PC-3 (cell line): ENCODE results near the gene LIPF. TPM values are rescaled to one million over a fixed set of nuclear protein-coding genes. Genes with fewer than 3 reads are reported as not detected.

Source experiments
- ATAC-seq: fragments of 200-7000 bp; cut with Tn5 transposase; 2 replicates; pipeline ENCODE4 v1.9.1; 2020; ENCODE audit warnings: mild to moderate bottlenecking, moderate library complexity
- BruUV-seq: library from RNA; stranded (reverse); fragments of 400-500 nt; replicated peaks from 2 replicates; lab custom pipeline; 2021; lab: Mats Ljungman, UMichigan
- CTCF ChIA-PET: fragments of 300-600 bp; sonication (Branson Sonifier 250); formaldehyde crosslinking; loops from one replicate; lab custom pipeline; 2022; ENCODE audit warnings: antibody characterized with exemption; lab: Charles Lee
- POLR2A ChIA-PET: fragments of 300-600 bp; sonication (Branson Sonifier 250); formaldehyde crosslinking; loops from one replicate; lab custom pipeline; 2022; ENCODE audit warnings: antibody characterized with exemption; ENCODE audit not compliant: unreplicated experiment; lab: Charles Lee
- DNase-seq: peaks from one replicate; pipeline ENCODE4 v3.0.0-alpha.2; 2015
- H2AFZ ChIP-seq: fragments of 300-600 bp; sonication (generic); 2 replicates; pipeline ENCODE4 v1.6.0; 2016; ENCODE audit warnings: antibody characterized with exemption, low read length
- H3F3A ChIP-seq: fragments of 300-600 bp; sonication (generic); one replicate; pipeline ENCODE4 v1.6.0; 2017; ENCODE audit warnings: antibody characterized with exemption, low read length, control low read depth, mild to moderate bottlenecking; ENCODE audit not compliant: unreplicated experiment
- H3K27ac ChIP-seq: fragments of 300-600 bp; sonication (generic); 2 replicates; pipeline ENCODE4 v1.5.1; 2016; ENCODE audit warnings: mild to moderate bottlenecking, low read length
- H3K27me3 ChIP-seq: fragments of 300-600 bp; sonication (generic); 2 replicates; pipeline ENCODE4 v1.6.1; 2016; ENCODE audit warnings: low read length, mixed read lengths
- H3K36me3 ChIP-seq: fragments of 300-600 bp; sonication (generic); 2 replicates; pipeline ENCODE4 v1.6.1; 2016; ENCODE audit warnings: low read depth, mixed run types, low read length, mixed read lengths
- H3K4me1 ChIP-seq: fragments of 300-600 bp; sonication (generic); 2 replicates; pipeline ENCODE4 v1.5.1; 2016; ENCODE audit warnings: low read length; ENCODE audit not compliant: insufficient read depth
- H3K4me2 ChIP-seq: fragments of 300-600 bp; sonication (generic); 2 replicates; pipeline ENCODE4 v1.6.0; 2016; ENCODE audit warnings: low read length
- H3K4me3 ChIP-seq: fragments of 300-600 bp; sonication (generic); 2 replicates; pipeline ENCODE4 v1.5.1; 2016; ENCODE audit warnings: mild to moderate bottlenecking, low read length, mixed read lengths
- H3K79me2 ChIP-seq: fragments of 300-600 bp; sonication (generic); 2 replicates; pipeline ENCODE4 v1.6.1; 2017; ENCODE audit warnings: low read length, mixed read lengths
- H3K9ac ChIP-seq: fragments of 300-600 bp; sonication (generic); 2 replicates; pipeline ENCODE4 v1.6.0; 2016; ENCODE audit warnings: mild to moderate bottlenecking, low read length
- H3K9me2 ChIP-seq: fragments of 300-600 bp; sonication (generic); replicated peaks from 2 replicates; pipeline ENCODE4 v1.6.1; 2016; ENCODE audit warnings: mixed run types, low read length, mixed read lengths
- H3K9me3 ChIP-seq: fragments of 300-600 bp; sonication (generic); 2 replicates; pipeline ENCODE4 v1.6.1; 2016; ENCODE audit warnings: low read length, mixed read lengths
- H4K20me1 ChIP-seq: fragments of 300-600 bp; sonication (generic); 2 replicates; pipeline ENCODE4 v1.6.1; 2016; ENCODE audit warnings: low read length, mixed read lengths
- EZH2 ChIP-seq: fragments of 300-600 bp; sonication (generic); IDR thresholded peaks from one replicate; pipeline ENCODE4 v1.6.1; 2017; ENCODE audit warnings: antibody characterized with exemption, mild to moderate bottlenecking, low read length; ENCODE audit not compliant: unreplicated experiment
- EZH2phosphoT487 ChIP-seq: fragments of 300-600 bp; sonication (generic); IDR thresholded peaks from 2 replicates; pipeline ENCODE4 v1.6.1; 2018; ENCODE audit warnings: mild to moderate bottlenecking, antibody characterized with exemption, low read length, borderline replicate concordance
- intact Hi-C: fragments of 100-400 bp; cut with micrococcal nuclease; formaldehyde crosslinking; loops from 2 replicates; pipeline ENCODE4 v1.9.0; 2023
- total RNA-seq: library from RNA; depleted of rRNA; stranded (reverse); fragments of >200 nt; gene quantifications from 2 replicates; pipeline ENCODE4 v1.2.3, GENCODE V29; 2014
- TF ChIP-seq, protein P1 (sequence below): fragments of 300-600 bp; sonication (generic); conservative IDR thresholded peaks from 2 replicates; pipeline ENCODE4 v1.5.1; 2017; ENCODE audit warnings: antibody characterized with exemption, low read depth, mild to moderate bottlenecking, low read length

Gene LIPF
- total RNA-seq, 1 experiment from 2014 or later: not detected

DNA sequence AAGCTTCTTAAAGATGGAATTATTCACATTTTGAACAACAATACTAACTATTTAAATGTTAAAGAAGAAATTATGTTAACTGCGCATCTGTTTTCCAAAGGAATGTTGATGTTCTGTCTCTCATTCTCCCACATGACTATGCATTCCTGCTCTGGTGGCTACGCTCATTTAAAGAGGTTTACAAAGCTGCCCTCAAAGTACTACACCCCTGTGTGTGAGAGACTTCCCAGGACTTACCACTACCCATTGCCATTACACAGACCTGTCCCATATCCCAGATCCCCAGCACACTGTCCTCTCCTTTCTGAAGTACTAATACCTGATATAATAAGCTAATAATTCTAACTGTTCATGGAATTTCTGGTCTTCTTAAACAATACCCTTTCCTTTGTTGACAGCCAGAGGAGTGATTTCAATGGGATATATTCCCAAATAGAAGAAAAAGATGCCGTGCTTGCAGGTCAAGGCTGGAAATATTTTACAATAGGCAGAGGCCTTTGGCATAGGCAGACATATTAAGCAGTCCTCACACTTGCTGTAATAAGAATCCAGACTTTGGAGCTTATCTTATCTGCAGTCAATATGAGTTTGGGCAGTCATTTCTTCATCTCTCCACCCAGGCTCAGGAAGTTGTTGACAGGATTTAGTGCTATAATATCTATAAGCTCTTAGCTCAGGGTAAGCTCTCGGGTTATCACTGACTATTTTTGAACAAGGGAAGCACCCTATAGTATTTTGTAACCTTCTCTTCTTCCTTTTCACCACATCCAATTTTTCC, 12.2 kb downstream of the LIPF start:
- H3K79me2 ChIP-seq: no peaks in the 10 kb centered on the region
- TF ChIP-seq, protein P1, sequence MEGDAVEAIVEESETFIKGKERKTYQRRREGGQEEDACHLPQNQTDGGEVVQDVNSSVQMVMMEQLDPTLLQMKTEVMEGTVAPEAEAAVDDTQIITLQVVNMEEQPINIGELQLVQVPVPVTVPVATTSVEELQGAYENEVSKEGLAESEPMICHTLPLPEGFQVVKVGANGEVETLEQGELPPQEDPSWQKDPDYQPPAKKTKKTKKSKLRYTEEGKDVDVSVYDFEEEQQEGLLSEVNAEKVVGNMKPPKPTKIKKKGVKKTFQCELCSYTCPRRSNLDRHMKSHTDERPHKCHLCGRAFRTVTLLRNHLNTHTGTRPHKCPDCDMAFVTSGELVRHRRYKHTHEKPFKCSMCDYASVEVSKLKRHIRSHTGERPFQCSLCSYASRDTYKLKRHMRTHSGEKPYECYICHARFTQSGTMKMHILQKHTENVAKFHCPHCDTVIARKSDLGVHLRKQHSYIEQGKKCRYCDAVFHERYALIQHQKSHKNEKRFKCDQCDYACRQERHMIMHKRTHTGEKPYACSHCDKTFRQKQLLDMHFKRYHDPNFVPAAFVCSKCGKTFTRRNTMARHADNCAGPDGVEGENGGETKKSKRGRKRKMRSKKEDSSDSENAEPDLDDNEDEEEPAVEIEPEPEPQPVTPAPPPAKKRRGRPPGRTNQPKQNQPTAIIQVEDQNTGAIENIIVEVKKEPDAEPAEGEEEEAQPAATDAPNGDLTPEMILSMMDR: no peak
- TF ChIP-seq EZH2: no peak
- TF ChIP-seq EZH2phosphoT487: no peak
- H3K9me2 ChIP-seq: no peaks in the 10 kb centered on the region
- no peak overlapping the region for H3K9ac ChIP-seq
- no peak for DNase-seq
- no peak for ATAC-seq
- no peaks in the 10 kb centered on the region for H3K4me1 ChIP-seq
- no peaks in the 10 kb centered on the region for H3F3A ChIP-seq
- H3K9me3 ChIP-seq: no peaks in the 10 kb centered on the region
- POLR2A ChIA-PET: no interaction called here
- H2AFZ ChIP-seq: no peak overlapping the region
- intact Hi-C loops: no loop called here
- no peaks in the 10 kb centered on the region for H3K27me3 ChIP-seq
- no peaks in the 10 kb centered on the region for H4K20me1 ChIP-seq
- H3K4me3 ChIP-seq: no peak overlapping the region
- no peaks in the 10 kb centered on the region for H3K36me3 ChIP-seq
- H3K27ac ChIP-seq: no peak overlapping the region
- no peak overlapping the region for H3K4me2 ChIP-seq
- no TSS peak for BruUV-seq
- CTCF ChIA-PET: no interaction called here

DNA sequence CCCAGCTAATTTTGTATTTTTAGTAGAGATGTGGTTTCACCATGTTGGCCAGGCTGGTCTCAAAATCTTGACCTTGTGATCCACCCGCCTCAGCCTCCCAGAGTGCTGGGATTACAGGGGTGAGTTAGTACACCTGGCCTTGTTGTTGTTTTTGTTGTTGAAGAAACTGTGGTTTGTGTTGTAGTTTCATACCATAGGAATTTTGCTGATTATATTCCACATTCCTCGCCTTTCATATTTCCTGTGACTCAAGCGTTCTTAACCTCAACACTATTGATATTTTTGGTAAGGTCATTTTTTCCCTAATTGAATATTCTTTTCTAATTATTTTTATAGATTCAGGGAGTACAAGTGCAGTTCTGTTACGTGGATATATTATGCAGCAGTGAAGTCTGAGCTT, 16.7 kb downstream of the LIPF start:
- H3K4me2 ChIP-seq: no peak overlapping the region
- no peaks in the 10 kb centered on the region for H4K20me1 ChIP-seq
- no peaks in the 10 kb centered on the region for H3K27me3 ChIP-seq
- H3K9ac ChIP-seq: no peak overlapping the region
- DNase-seq: no peak
- ChIA-PET POLR2A (no interaction called here), CTCF (no interaction called here)
- no TSS peak for BruUV-seq
- no peaks in the 10 kb centered on the region for H3K79me2 ChIP-seq
- H3F3A ChIP-seq: no peaks in the 10 kb centered on the region
- H3K36me3 ChIP-seq: no peaks in the 10 kb centered on the region
- no peak overlapping the region for H2AFZ ChIP-seq
- no peaks in the 10 kb centered on the region for H3K4me1 ChIP-seq
- ATAC-seq: no peak
- H3K27ac ChIP-seq: no peak overlapping the region
- TF ChIP-seq EZH2 (no peak), EZH2phosphoT487 (no peak)
- TF ChIP-seq, protein P1: no peak
- intact Hi-C loops: no loop called here
- no peak overlapping the region for H3K4me3 ChIP-seq
- H3K9me2 ChIP-seq: no peaks in the 10 kb centered on the region
- H3K9me3 ChIP-seq: no peaks in the 10 kb centered on the region

DNA sequence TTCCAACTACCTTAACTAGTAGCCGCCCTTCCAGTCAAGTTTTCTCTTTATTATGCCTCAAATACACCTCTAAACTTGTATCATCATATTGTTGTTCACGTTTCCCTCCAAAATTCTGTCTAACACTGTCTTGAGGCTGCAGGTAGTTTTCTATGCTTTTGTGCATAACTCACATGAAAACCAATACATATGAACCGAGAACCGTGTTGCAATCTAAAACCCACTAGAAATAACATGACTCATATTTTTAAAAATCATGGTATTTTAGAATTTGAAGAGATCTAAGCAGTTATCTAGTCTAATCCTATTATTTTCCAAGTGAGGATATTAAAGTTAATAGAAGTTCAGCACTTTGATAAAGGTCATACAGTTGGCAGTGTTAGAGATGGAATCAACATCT, 18.2 kb downstream of the LIPF start:
- POLR2A ChIA-PET: no interaction called here

More for the DNA sequence above, 18.2 kb downstream of the LIPF start:
- H4K20me1 ChIP-seq: no peaks in the 10 kb centered on the region
- no peak overlapping the region for H3K4me3 ChIP-seq
- H3K9me2 ChIP-seq: no peaks in the 10 kb centered on the region
- DNase-seq: no peak
- H3K79me2 ChIP-seq: no peaks in the 10 kb centered on the region
- ATAC-seq: no peak
- intact Hi-C loops: no loop called here
- H2AFZ ChIP-seq: no peak overlapping the region
- no TSS peak for BruUV-seq
- no peaks in the 10 kb centered on the region for H3F3A ChIP-seq
- no peak overlapping the region for H3K27ac ChIP-seq
- no peaks in the 10 kb centered on the region for H3K36me3 ChIP-seq
- H3K9me3 ChIP-seq: no peaks in the 10 kb centered on the region
- no peak overlapping the region for H3K4me2 ChIP-seq
- no peaks in the 10 kb centered on the region for H3K4me1 ChIP-seq
- H3K9ac ChIP-seq: no peak overlapping the region
- no peak for TF ChIP-seq EZH2phosphoT487
- TF ChIP-seq, protein P1: no peak
- no peak for TF ChIP-seq EZH2
- no peaks in the 10 kb centered on the region for H3K27me3 ChIP-seq
- CTCF ChIA-PET: no interaction called here
